Immature natural killer cell (primary cell): ENCODE results near the gene SSNA1. TPM values are rescaled to one million over a fixed set of nuclear protein-coding genes. Genes with fewer than 3 reads are reported as not detected.
A peak's percentile ranks its signal among the peaks of the same experiment; 100 is the strongest.

ENCODE experiments used
- DNase-seq, 3 donors: peaks; one replicate each; pipeline ENCODE4 v3.0.0; 2022; ENCODE audit warnings: mixed read lengths in 1 of 3
- H3K27ac Mint-ChIP-seq, 6 donors: one replicate each; pipeline ENCODE4 v1.8.0; 2020; ENCODE audit warnings: mixed read lengths in 6 of 6, mild to moderate bottlenecking in 5 of 6, inconsistent platforms in 4 of 6, moderate library complexity in 3 of 6
- H3K27me3 Mint-ChIP-seq, 3 donors: one replicate each; pipeline ENCODE4 v1.8.0; 2020 to 2021; ENCODE audit warnings: low read depth in 3 of 3, mild to moderate bottlenecking in 3 of 3, mixed read lengths in 3 of 3, moderate library complexity in 3 of 3, inconsistent platforms in 1 of 3
- H3K36me3 Mint-ChIP-seq, 3 donors: one replicate each; pipeline ENCODE4 v1.8.0; 2020; ENCODE audit warnings: mixed read lengths in 3 of 3, inconsistent platforms in 2 of 3, mild to moderate bottlenecking in 2 of 3
- H3K4me1 Mint-ChIP-seq, 2 donors: one replicate each; pipeline ENCODE4 v1.8.0; 2020; ENCODE audit warnings: inconsistent platforms in 2 of 2, mild to moderate bottlenecking in 2 of 2, mixed read lengths in 2 of 2, moderate library complexity in 1 of 2
- H3K4me3 Mint-ChIP-seq, 5 donors: one replicate each; pipeline ENCODE4 v1.8.0; 2020; ENCODE audit warnings: mild to moderate bottlenecking in 5 of 5, mixed read lengths in 5 of 5, inconsistent platforms in 3 of 5, moderate library complexity in 3 of 5
- H3K9me3 Mint-ChIP-seq, 6 donors: one replicate each; pipeline ENCODE4 v1.8.0; 2020; ENCODE audit warnings: mild to moderate bottlenecking in 6 of 6, mixed read lengths in 6 of 6, inconsistent platforms in 4 of 6, moderate library complexity in 3 of 6
- polyA plus RNA-seq, 3 donors: library from polyadenylated mRNA; unstranded; fragments of 300-500 nt; fragmentation: Illumina TruSeq; gene quantifications; one replicate each; pipeline ENCODE4 v1.2.3, GENCODE V29; 2021

Gene SSNA1
- polyA plus RNA-seq, 3 donors from 2014 or later = 164 to 191 (median 181) TPM

- Mint-ChIP-seq H3K27ac (peak within 1 kb of the TSS; percentile 74 to 91 (median 80)), H3K4me1 (peaks cover 21 to 24% of the 10 kb centered on the region in 2 donors), H3K27me3 (peaks cover 0 to 4% (median 0%) of the 10 kb centered on the region in 3 donors), H3K36me3 (no peaks in the 10 kb centered on the region), H3K4me3 (peak within 1 kb of the TSS; percentile 83 to 87 (median 86)), H3K9me3 (no peaks in the 10 kb centered on the region)
- peak; percentile 99 for DNase-seq
These were observed 12.1 kb downstream of the SSNA1 start, which contains the start of gene TPRN for GRCh38 chr9:137200311-137201204. Gene TPRN (minus strand): TSS chr9:137200741. CDS start chr9:137200711, 30 bp downstream.

- Mint-ChIP-seq H3K27me3 (peaks cover 0 to 4% (median 0%) of the 10 kb centered on the region in 3 donors), H3K4me1 (peaks cover 28 to 31% of the 10 kb centered on the region in 2 donors)
These were observed 12.9 kb downstream of the SSNA1 start for GRCh38 chr9:137201205-137201868.

GRCh38 chr9:137202966-137203365 is 14.5 kb downstream of the SSNA1 start:
- H3K4me3 Mint-ChIP-seq = peak overlapping the region in 1 of 5 donors; percentile 7
- H3K27me3 Mint-ChIP-seq = peaks cover 0 to 4% (median 2%) of the 10 kb centered on the region in 3 donors
- no peaks in the 10 kb centered on the region for H3K36me3 Mint-ChIP-seq
- H3K4me1 Mint-ChIP-seq = peaks cover 42 to 46% of the 10 kb centered on the region in 2 donors
- H3K27ac Mint-ChIP-seq = no peak overlapping the region
- no peak for DNase-seq
- H3K9me3 Mint-ChIP-seq = no peaks in the 10 kb centered on the region

More at GRCh38 chr9:137201205-137201868, 12.9 kb downstream of the SSNA1 start:
- peak overlapping the region; percentile 83 to 87 (median 86) for H3K4me3 Mint-ChIP-seq
- DNase-seq = no peak
- no peaks in the 10 kb centered on the region for H3K9me3 Mint-ChIP-seq
- no peaks in the 10 kb centered on the region for H3K36me3 Mint-ChIP-seq
- H3K27ac Mint-ChIP-seq = peak overlapping the region; percentile 74 to 91 (median 80)

- Mint-ChIP-seq H3K27ac (peak overlapping the region; percentile 86 to 96 (median 95)), H3K4me1 (peaks cover 43 to 46% of the 10 kb centered on the region in 2 donors), H3K27me3 (peaks cover 0 to 4% (median 2%) of the 10 kb centered on the region in 3 donors), H3K9me3 (no peaks in the 10 kb centered on the region), H3K4me3 (peak overlapping the region; percentile 90 to 91 (median 91)), H3K36me3 (no peaks in the 10 kb centered on the region)
- no peak for DNase-seq
These were observed 16.3 kb downstream of the SSNA1 start for GRCh38 chr9:137204731-137205125.

- Mint-ChIP-seq H3K4me1 (peaks cover 43 to 46% of the 10 kb centered on the region in 2 donors), H3K27ac (peak within 1 kb of the TSS; percentile 86 to 96 (median 95)), H3K4me3 (peak within 1 kb of the TSS; percentile 90 to 91 (median 91)), H3K36me3 (no peaks in the 10 kb centered on the region), H3K27me3 (peaks cover 0 to 4% (median 2%) of the 10 kb centered on the region in 3 donors), H3K9me3 (no peaks in the 10 kb centered on the region)
- peak; percentile 91 to 92 (median 91) for DNase-seq
These were observed 16.9 kb downstream of the SSNA1 start, which contains the start of the genes NDOR1 and TMEM203 for GRCh38 chr9:137205126-137206069. Gene NDOR1 (plus strand): TSS chr9:137205700. CDS start chr9:137205778, 78 bp downstream. Gene TMEM203 (minus strand): TSS chr9:137205648. CDS start chr9:137205414, 234 bp downstream.

GRCh38 chr9:137206602-137207001 is 18.1 kb downstream of the SSNA1 start:
- DNase-seq = no peak
- Mint-ChIP-seq H3K27ac (peak overlapping the region; percentile 85 to 95 (median 89)), H3K27me3 (peaks cover 0 to 2% (median 2%) of the 10 kb centered on the region in 3 donors), H3K9me3 (peaks cover 0 to 1% (median 0%) of the 10 kb centered on the region in 6 donors), H3K4me3 (peak overlapping the region; percentile 83 to 91 (median 90)), H3K36me3 (no peaks in the 10 kb centered on the region), H3K4me1 (peaks cover 42 to 43% of the 10 kb centered on the region in 2 donors)

GRCh38 chr9:137211532-137211931 is 23.1 kb downstream of the SSNA1 start:
- peaks cover 0 to 1% (median 0%) of the 10 kb centered on the region in 3 donors for H3K27me3 Mint-ChIP-seq
- no peak overlapping the region for H3K27ac Mint-ChIP-seq
- peaks cover 0 to 1% (median 0%) of the 10 kb centered on the region in 6 donors for H3K9me3 Mint-ChIP-seq
- no peaks in the 10 kb centered on the region for H3K36me3 Mint-ChIP-seq
- H3K4me1 Mint-ChIP-seq = peaks cover 12 to 14% of the 10 kb centered on the region in 2 donors
- DNase-seq = no peak
- H3K4me3 Mint-ChIP-seq = no peak overlapping the region

- Mint-ChIP-seq H3K4me1 (peaks cover 3 to 4% of the 10 kb centered on the region in 2 donors), H3K27me3 (no peaks in the 10 kb centered on the region), H3K4me3 (no peak overlapping the region), H3K9me3 (peaks cover 0 to 1% (median 0%) of the 10 kb centered on the region in 6 donors), H3K36me3 (no peaks in the 10 kb centered on the region), H3K27ac (no peak overlapping the region)
- no peak for DNase-seq
These were observed 24.0 kb downstream of the SSNA1 start for GRCh38 chr9:137212520-137212919.

GRCh38 chr9:137213160-137214060 is 24.9 kb downstream of the SSNA1 start:
- peaks cover 0 to 1% (median 0%) of the 10 kb centered on the region in 6 donors for H3K9me3 Mint-ChIP-seq
- no peaks in the 10 kb centered on the region for H3K27me3 Mint-ChIP-seq
- H3K4me1 Mint-ChIP-seq = peaks cover 0 to 2% of the 10 kb centered on the region in 2 donors
- H3K4me3 Mint-ChIP-seq = no peak overlapping the region
- peak overlapping the region in 1 of 6 donors; percentile 46 for H3K27ac Mint-ChIP-seq
- no peak for DNase-seq
- H3K36me3 Mint-ChIP-seq = no peaks in the 10 kb centered on the region

- Mint-ChIP-seq H3K4me1 (no peaks in the 10 kb centered on the region), H3K27ac (no peak overlapping the region), H3K36me3 (no peaks in the 10 kb centered on the region), H3K9me3 (peaks cover 0 to 1% (median 0%) of the 10 kb centered on the region in 6 donors), H3K27me3 (no peaks in the 10 kb centered on the region), H3K4me3 (no peak overlapping the region)
- no peak for DNase-seq
These were observed 26.1 kb downstream of the SSNA1 start for GRCh38 chr9:137214620-137215019.

GRCh38 chr9:137215196-137215986 is 26.9 kb downstream of the SSNA1 start:
- Mint-ChIP-seq H3K27ac (no peak overlapping the region), H3K9me3 (peaks cover 0 to 1% (median 0%) of the 10 kb centered on the region in 6 donors), H3K27me3 (peaks cover 0 to 2% (median 0%) of the 10 kb centered on the region in 3 donors), H3K4me1 (no peaks in the 10 kb centered on the region), H3K36me3 (no peaks in the 10 kb centered on the region), H3K4me3 (no peak overlapping the region)
- no peak for DNase-seq
